ENCODE data around the gene GATA5. TPM values are rescaled to one million over a fixed set of nuclear protein-coding genes. Genes with fewer than 3 reads are reported as not detected.

Gene GATA5
- total RNA-seq, 1 experiment from 2014 or later: not detected

GRCh38 chr20:62507323-62507722, 31.5 kb upstream of the GATA5 start:
- no peak overlapping the region for H3K4me2 ChIP-seq (ENCODE audit: low read length)
- H3K79me2 ChIP-seq (ENCODE audit: insufficient read depth, low read length): no peaks in the 10 kb centered on the region
- ChIA-PET RAD21 (ENCODE audit: low non-redundant PET in 1 of 2, low total read pairs in 2 of 2, uncharacterized antibody in 2 of 2, unreplicated experiment in 2 of 2) (no interaction called here), CTCF (no interaction called here), POLR2A (no interaction called here)
- peak; percentile 48 for ATAC-seq
- H3K9ac ChIP-seq (ENCODE audit: low read length): no peak overlapping the region
- H2AFZ ChIP-seq (ENCODE audit: low read depth, low read length, poor library complexity, severe bottlenecking): no peak overlapping the region
- TF ChIP-seq ATF3 (IDR thresholded peaks at IDR 0.05) (no peak), REST (IDR thresholded peaks at IDR 0.05; ENCODE audit: low read depth) (no peak), RAD21 (IDR thresholded peaks at IDR 0.05; ENCODE audit: low read depth) (no peak), YY1 (IDR thresholded peaks at IDR 0.05; ENCODE audit: extremely low read depth, insufficient replicate concordance, low read depth, low read length) (no peak), SIN3A (IDR thresholded peaks at IDR 0.05; ENCODE audit: low read depth) (no peak), JUND (IDR thresholded peaks at IDR 0.05) (no peak)
- intact Hi-C loops (cut with micrococcal nuclease): no loop called here
- H3K27ac ChIP-seq (ENCODE audit: low read depth, low read length): peak overlapping the region; percentile 18; the same call in 1 of the 2 replicates
- BruUV-seq (replicated peaks): no TSS peak
- H3K9me3 ChIP-seq (ENCODE audit: control insufficient read depth in 1 of 2, insufficient read depth in 1 of 2, low read depth in 1 of 2, low read length in 2 of 2): no peaks in the 10 kb centered on the region
- H3K9me2 ChIP-seq (ENCODE audit: insufficient read depth): no peaks in the 10 kb centered on the region
- H4K20me1 ChIP-seq (ENCODE audit: insufficient read depth): no peaks in the 10 kb centered on the region
- no peak overlapping the region for H3K4me3 ChIP-seq (replicated peaks in 1 of 2; ENCODE audit: low read depth in 1 of 2, low read length in 2 of 2)
- no peaks in the 10 kb centered on the region for H3K27me3 ChIP-seq (ENCODE audit: insufficient read depth, low read length)
- peaks cover 0 to 13% of the 10 kb centered on the region in 2 experiments; a peak in 2 of 4 replicates for H3K4me1 ChIP-seq (ENCODE audit: control insufficient read depth in 1 of 2, insufficient read depth in 2 of 2, low read length in 2 of 2)
- DNase-seq (ENCODE audit: low read depth, low spot score): no peak
- no peaks in the 10 kb centered on the region for H3K36me3 ChIP-seq (ENCODE audit: control insufficient read depth in 1 of 2, insufficient read depth in 2 of 2, low read length in 2 of 2)

GRCh38 chr20:62506791-62507190, 31.0 kb upstream of the GATA5 start:
- Histone ChIP-seq H3K79me2 (ENCODE audit: insufficient read depth, low read length) (no peaks in the 10 kb centered on the region), H3K9me2 (ENCODE audit: insufficient read depth) (no peaks in the 10 kb centered on the region), H3K4me3 (replicated peaks in 1 of 2; ENCODE audit: low read depth in 1 of 2, low read length in 2 of 2) (no peak overlapping the region), H3K36me3 (ENCODE audit: control insufficient read depth in 1 of 2, insufficient read depth in 2 of 2, low read length in 2 of 2) (no peaks in the 10 kb centered on the region), H2AFZ (ENCODE audit: low read depth, low read length, poor library complexity, severe bottlenecking) (no peak overlapping the region), H4K20me1 (ENCODE audit: insufficient read depth) (no peaks in the 10 kb centered on the region), H3K9me3 (ENCODE audit: control insufficient read depth in 1 of 2, insufficient read depth in 1 of 2, low read depth in 1 of 2, low read length in 2 of 2) (no peaks in the 10 kb centered on the region), H3K4me2 (ENCODE audit: low read length) (no peak overlapping the region), H3K27ac (ENCODE audit: low read depth, low read length) (no peak overlapping the region), H3K4me1 (ENCODE audit: control insufficient read depth in 1 of 2, insufficient read depth in 2 of 2, low read length in 2 of 2) (peaks cover 0 to 13% of the 10 kb centered on the region in 2 experiments; a peak in 2 of 4 replicates), H3K9ac (ENCODE audit: low read length) (no peak overlapping the region), H3K27me3 (ENCODE audit: insufficient read depth, low read length) (no peaks in the 10 kb centered on the region)
- DNase-seq (ENCODE audit: low read depth, low spot score) (no peak), ATAC-seq (no peak)
- BruUV-seq (replicated peaks): no TSS peak
- intact Hi-C loops (cut with micrococcal nuclease): no loop called here
- ChIA-PET POLR2A (no interaction called here), RAD21 (ENCODE audit: low non-redundant PET in 1 of 2, low total read pairs in 2 of 2, uncharacterized antibody in 2 of 2, unreplicated experiment in 2 of 2) (no interaction called here), CTCF (no interaction called here)
- TF ChIP-seq CTCF (IDR thresholded peaks at IDR 0.05 in 2 of 3, conservative IDR thresholded peaks at IDR 0.05 in 1 of 3; ENCODE audit: borderline replicate concordance in 1 of 3, insufficient read depth in 1 of 3, low read depth in 2 of 3, low read length in 2 of 3) (no peak), FOSL1 (IDR thresholded peaks at IDR 0.05; ENCODE audit: low read depth) (no peak), EGR1 (IDR thresholded peaks at IDR 0.05; ENCODE audit: low read depth) (no peak), ZNF274 (IDR thresholded peaks at IDR 0.05; ENCODE audit: low read depth, low read length) (no peak), MAX (IDR thresholded peaks at IDR 0.05) (no peak), CBX3 (IDR thresholded peaks at IDR 0.05; ENCODE audit: low read depth) (no peak)
